Measurements from ENCODE around the gene ZNF746.

GRCh38 chr7:149454750-149455149 is 42.9 kb downstream of the ZNF746 start:
- TF ChIP-seq CTCF (IDR thresholded peaks at IDR 0.05): no peak
- TF ChIP-seq PREB (CRISPR knock-in tag; IDR thresholded peaks at IDR 0.05; ENCODE audit: borderline replicate concordance): no peak
- no peak for TF ChIP-seq ERG (CRISPR knock-in tag; IDR thresholded peaks at IDR 0.05)
